Adipose tissue (tissue), 3 donors: Measurements from ENCODE around the gene DGKI. TPM values are rescaled to one million over a fixed set of nuclear protein-coding genes. Genes with fewer than 3 reads are reported as not detected.

ENCODE experiments used
- H3K27ac ChIP-seq: one replicate; pipeline ENCODE4 v1.5.1; 2013; ENCODE audit warnings: low read depth, low read length
- WGBS, 3 donors: extraction: QIAGEN DNeasy Blood & Tissue Kit; methylation state at CpG; one replicate each; pipeline ENCODE4 v1.1.7; 2013; 5-methylcytosine and 5-hydroxymethylcytosine counted together
- polyA plus RNA-seq, 3 donors: library from polyadenylated mRNA; stranded (reverse); fragments of 200-250 nt; gene quantifications; one replicate each; pipeline ENCODE4 v1.2.3, GENCODE V29; 2013
- donor health status: healthy with polysubstance abuse.
- donor health status: Bipolar disorder and iron deficiency.
- donor health status: healthy.

DGKI gene
- polyA plus RNA-seq, 3 donors = 0.03 to 0.22 (median 0.21) TPM

DNA sequence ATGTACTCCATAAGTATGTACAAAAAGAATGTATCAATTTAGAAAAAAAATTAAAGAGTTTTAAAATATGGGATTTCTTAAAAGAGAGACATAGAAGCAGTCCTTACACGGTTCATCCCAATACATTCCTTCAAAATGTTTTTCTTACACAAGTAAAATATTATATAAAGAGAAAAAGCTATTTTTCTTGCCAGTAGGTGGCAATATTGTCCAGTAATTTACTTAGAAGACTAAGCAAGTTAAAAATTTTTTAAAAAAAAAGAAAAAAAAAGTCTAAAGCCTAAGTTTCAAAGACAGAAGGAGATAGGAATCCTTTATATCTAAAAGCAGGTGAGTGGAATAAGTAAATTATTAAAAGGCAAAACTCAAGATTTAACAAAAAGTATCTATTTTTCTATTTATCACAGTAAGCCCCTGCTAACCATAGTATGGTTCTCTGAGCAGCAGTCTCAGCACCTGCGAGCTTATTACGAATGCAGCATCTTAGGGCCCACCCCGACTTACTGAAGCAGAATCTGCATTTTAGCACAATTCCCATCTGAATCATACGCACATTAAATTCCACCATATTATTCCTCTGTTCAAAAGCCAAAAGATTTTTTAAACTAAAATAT, 240.6 kb downstream of the DGKI start:
- 61 to 68% (median 63%) methylated on average over 5 of the region's 5 CpGs for WGBS, 3 donors
- H3K27ac ChIP-seq = no peak overlapping the region

GRCh38 chr7:137603043-137603442, 243.7 kb downstream of the DGKI start:
- WGBS, 3 donors = 16 to 45% (median 43%) methylated on average over 2 of the region's 2 CpGs

GRCh38 chr7:137601642-137602041, 245.1 kb downstream of the DGKI start:
- no peak overlapping the region for H3K27ac ChIP-seq
- WGBS, 3 donors = 63 to 92% (median 91%) methylated on average over 6 of the region's 6 CpGs

More at GRCh38 chr7:137603043-137603442, 243.7 kb downstream of the DGKI start:
- no peak overlapping the region for H3K27ac ChIP-seq

DNA sequence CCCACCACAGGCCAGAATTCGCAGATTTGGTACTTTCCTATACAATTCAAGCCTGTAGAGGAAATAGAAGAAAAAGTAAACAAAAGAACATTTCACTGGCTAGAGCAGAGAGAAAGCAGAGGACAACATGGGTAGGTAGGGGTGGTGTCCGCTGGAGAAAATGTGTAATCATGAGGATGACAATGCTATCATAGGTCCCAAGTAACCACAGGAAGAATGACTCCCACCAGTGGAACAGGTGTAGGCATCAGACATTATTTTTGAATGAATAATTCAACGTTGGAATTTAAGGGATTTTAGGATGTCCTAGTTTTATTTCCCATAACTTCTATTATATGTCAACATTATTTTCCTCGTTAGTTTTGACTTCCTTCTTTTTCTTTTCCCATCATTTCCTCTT, 248.9 kb downstream of the DGKI start:
- WGBS, 3 donors = 65 to 69% (median 66%) methylated on average over 4 of the region's 4 CpGs
- H3K27ac ChIP-seq = no peak overlapping the region

DNA sequence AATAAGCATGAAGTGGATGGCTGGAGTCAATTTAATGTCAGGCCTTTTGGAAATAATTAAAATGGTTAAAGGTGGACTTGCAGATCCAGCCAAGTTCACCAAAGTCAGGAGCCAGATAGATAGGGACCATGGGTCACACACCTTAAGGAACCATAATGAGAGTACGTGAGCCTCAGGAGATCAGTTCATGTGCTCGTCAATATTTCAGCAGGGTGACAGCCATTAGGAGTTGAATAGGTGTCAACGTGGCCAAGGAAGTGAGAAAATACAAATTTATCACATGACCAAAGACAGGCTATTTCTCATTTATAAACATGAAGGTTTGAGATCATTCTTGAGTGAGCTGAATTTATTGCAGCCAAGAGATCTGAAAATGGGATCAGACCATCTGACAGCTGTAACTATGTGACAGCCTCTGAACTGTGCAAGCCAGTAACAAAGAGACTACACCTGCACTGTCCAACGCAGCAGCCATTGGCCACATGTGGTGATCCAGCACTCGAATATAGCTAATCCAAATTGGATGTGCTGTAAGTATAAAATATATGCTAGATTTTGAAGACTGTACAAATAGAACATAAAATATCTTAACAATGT, 253.6 kb downstream of the DGKI start:
- whole genome bisulfite sequencing, 3 donors = 62 to 80% (median 78%) methylated on average over 5 of the region's 5 CpGs
- no peak overlapping the region for H3K27ac ChIP-seq

DNA sequence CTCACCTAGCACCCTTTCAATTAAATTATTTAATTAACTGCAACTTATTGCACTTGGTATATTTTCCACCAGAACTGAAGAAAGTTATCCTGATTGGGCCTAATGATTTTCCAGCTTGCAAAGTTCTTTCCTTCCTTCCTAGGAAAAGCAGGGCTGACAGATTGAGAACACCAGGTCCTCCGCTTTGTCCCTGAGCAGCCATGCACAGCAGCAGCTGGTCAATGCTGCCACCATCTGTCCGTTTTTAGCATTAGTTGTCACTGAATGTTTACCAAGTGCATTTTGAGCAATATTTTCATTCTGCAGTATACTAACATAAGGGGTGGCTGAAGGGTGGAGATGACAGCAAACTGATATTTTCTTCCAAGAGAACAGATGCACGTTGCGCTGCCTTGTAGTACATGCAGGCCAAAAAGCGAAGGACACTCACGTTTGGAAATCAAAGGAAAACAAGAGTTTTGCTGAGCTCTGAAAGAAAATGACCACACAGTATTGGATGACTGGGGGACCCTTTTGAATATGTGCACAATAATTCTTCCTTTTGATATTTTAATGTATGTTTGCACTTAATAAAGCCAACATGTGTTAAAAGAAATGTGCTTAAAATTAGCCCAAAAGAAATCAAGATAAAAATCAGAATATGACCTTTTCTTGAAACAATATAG, 254.4 kb downstream of the DGKI start:
- H3K27ac ChIP-seq = no peak overlapping the region
- 30 to 44% (median 34%) methylated on average over 6 of the region's 6 CpGs for WGBS, 3 donors

GRCh38 chr7:137591421-137591837, 255.3 kb downstream of the DGKI start:
- WGBS, 3 donors = 70 to 92% (median 92%) methylated on average over 5 of the region's 5 CpGs

GRCh38 chr7:137590756-137591305, 255.9 kb downstream of the DGKI start:
- no peak overlapping the region for H3K27ac ChIP-seq
- WGBS, 3 donors = 87 to 94% (median 93%) methylated on average over 15 of the region's 15 CpGs

More at GRCh38 chr7:137591421-137591837, 255.3 kb downstream of the DGKI start:
- H3K27ac ChIP-seq = no peak overlapping the region

GRCh38 chr7:137590071-137590755, 256.6 kb downstream of the DGKI start:
- 61 to 80% (median 77%) methylated on average over 7 of the region's 7 CpGs for WGBS, 3 donors

DNA sequence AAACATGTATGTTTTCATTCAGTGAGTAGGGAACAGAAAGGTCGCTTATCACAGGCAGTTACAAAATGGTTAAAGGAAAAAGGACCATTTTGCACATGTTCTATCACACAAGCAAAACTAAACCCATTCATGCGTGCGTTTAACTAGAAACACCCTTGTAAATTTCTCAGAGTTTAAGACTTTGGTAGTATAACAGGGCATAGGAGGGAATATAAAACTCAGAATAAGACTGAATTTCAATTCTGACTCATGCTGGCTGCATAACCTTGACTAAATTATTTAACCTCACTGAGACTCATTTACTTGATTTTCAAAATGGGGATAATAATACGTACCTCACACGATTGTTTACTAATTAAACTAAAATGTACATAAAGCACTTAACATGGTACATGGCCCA, 259.4 kb downstream of the DGKI start:
- 81 to 90% (median 89%) methylated on average over 5 of the region's 5 CpGs for WGBS, 3 donors
- H3K27ac ChIP-seq = no peak overlapping the region

More at GRCh38 chr7:137590071-137590755, 256.6 kb downstream of the DGKI start:
- H3K27ac ChIP-seq = no peak overlapping the region

DNA sequence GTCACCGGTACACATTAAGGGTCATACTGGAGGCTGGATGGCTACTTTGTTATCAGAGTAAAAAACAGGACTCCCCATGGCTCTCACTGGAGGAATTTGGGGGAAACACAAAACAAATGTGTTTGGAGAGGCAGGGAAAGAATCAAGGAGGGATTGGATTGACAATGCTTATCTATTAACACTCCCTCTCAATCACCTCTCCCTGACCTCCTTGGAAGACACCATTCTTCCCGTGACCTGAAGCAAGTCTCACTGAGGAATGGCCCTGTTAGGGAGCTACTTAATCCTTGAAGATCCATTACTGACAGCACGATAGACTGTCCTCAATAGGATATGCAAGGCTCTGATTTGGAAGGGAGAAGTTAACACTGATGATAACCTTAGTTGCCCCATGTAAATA, 261.2 kb downstream of the DGKI start:
- no peak overlapping the region for H3K27ac ChIP-seq
- WGBS, 3 donors = 42 to 83% (median 79%) methylated on average over 3 of the region's 3 CpGs

DNA sequence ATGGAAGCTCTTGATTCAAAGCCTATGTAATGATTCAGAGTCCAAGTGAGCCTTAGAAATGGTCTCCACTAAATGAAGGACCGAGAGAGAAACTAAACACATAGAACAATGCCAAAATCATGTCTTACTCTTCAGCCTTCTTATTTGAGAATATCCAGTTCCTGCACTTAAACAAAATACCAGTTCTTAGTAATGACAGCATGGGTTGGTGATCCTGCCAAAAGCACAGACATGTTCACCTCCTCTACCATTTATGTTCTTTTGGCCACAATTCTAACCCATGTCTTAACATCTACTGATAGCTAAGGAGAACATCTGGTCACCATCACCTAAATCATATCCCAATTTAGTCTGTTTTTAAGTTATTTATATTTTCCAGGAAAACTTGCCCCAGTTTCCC, 263.6 kb downstream of the DGKI start:
- no peak overlapping the region for H3K27ac ChIP-seq

GRCh38 chr7:137579913-137580640, 266.7 kb downstream of the DGKI start:
- WGBS, 3 donors = 64 to 73% (median 71%) methylated on average over 2 of the region's 2 CpGs
- no peak overlapping the region for H3K27ac ChIP-seq

More for the DNA sequence above, 263.6 kb downstream of the DGKI start:
- 56 to 65% (median 64%) methylated on average over 1 of the region's 1 CpG for WGBS, 3 donors

DNA sequence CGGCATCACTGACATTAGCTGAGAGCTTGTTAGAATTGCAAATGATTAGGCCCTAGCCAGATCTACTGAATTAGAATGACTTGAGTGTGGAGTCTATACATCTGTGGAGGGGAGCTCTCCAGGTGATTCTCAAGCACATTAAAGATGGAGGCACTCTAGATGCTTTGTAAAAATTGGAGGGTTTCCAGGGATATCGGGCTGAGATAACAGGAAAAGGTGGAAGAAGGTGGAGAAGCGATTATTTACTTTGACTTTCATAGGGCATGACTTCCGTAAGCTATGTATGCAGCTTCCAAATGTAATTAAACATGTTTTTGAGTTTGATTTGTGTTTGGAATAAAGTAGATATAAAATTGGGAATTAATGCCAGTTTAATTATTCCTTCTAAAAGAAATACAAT, 268.2 kb downstream of the DGKI start:
- WGBS, 3 donors = 74 to 86% (median 74%) methylated on average over 4 of the region's 4 CpGs

GRCh38 chr7:137577184-137577583, 269.6 kb downstream of the DGKI start:
- no peak overlapping the region for H3K27ac ChIP-seq
- 56 to 72% (median 71%) methylated on average over 1 of the region's 1 CpG for WGBS, 3 donors

More for the DNA sequence above, 268.2 kb downstream of the DGKI start:
- H3K27ac ChIP-seq = no peak overlapping the region

- WGBS, 3 donors = 85 to 96% (median 90%) methylated on average over 3 of the region's 3 CpGs
- no peak overlapping the region for H3K27ac ChIP-seq
These were observed 270.3 kb downstream of the DGKI start for GRCh38 chr7:137576481-137576880.

- no peak overlapping the region for H3K27ac ChIP-seq
These were observed 272.0 kb downstream of the DGKI start for GRCh38 chr7:137574812-137575211.

DNA sequence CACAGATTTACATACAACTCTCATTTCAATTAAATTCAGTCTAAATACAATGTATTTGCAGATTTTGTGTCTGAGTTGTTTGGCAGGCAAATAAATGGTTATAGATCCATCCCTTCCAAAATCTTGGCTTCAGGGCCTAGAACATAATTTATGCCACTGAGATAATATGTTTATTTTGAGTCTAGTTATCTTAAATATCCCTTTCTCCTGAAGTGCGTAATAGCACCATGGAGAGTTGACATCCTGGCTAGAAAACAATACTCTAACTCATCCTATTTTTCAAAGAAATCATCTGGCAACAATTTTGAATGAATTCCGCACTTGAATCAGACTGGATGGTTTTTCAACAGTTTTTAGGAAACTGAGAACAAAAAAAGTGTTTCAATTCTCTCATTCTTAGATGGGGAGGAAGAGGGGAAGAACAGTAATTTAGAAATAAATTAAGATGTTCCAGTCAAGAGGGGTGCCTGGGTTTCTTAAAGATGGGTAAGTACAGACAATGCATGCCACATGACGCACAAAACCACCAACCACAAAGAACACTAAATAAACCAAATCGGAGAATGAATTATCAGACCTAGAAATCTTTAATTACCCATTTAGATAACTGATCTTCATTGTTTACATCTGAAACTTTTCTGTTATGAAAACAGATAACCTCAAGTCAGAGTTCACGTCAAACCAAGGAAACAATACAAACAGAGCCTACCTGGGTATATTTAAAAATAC, 274.6 kb downstream of the DGKI start:
- no peak overlapping the region for H3K27ac ChIP-seq
- 62 to 78% (median 71%) methylated on average over 5 of the region's 5 CpGs for WGBS, 3 donors
